ENCODE measurements around the gene IMMP2L. TPM values are rescaled to one million over a fixed set of nuclear protein-coding genes. Genes with fewer than 3 reads are reported as not detected.

The IMMP2L gene
- total and polyA plus RNA-seq, 4 donors, result 7.3 to 21.1 (median 12.4) TPM

DNA sequence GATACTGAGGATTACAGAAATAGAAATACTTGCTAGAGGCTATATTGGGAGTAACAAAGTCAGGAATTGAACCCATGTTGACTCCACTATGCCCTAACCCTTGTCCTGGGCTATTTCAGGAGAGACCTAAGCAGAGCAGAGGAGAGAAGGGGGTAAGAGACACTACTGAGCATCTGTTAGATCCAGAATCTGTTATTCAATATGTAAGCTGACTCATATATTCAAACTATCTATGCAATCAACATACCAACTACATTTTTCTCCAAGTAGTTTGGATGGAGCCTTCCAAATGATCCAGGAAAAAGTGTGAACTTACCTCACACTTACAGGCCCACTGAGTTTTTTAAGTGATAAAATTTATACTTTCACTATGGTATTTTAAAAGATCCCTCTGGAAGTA lies 216.1 kb downstream of the IMMP2L start:
- H3K4me1 ChIP-seq (ENCODE audit: control insufficient read depth in 4 of 4, insufficient read depth in 4 of 4, low read length in 3 of 4), result no peaks in the 10 kb centered on the region
- no peak overlapping the region for H3K9ac ChIP-seq (ENCODE audit: low read depth in 1 of 2, low read length in 2 of 2)
- no peaks in the 10 kb centered on the region for H3K27me3 ChIP-seq (ENCODE audit: control insufficient read depth in 4 of 4, insufficient read depth in 4 of 4, low read length in 3 of 4)
- DNase-seq (ENCODE audit: low spot score), result no peak
- H3K27ac ChIP-seq (ENCODE audit: low read depth in 1 of 2, low read length in 2 of 2), result no peak overlapping the region
- TF ChIP-seq RAD21 (IDR thresholded peaks at IDR 0.05) (no peak), HNF4G (IDR thresholded peaks at IDR 0.05) (no peak), FOXA2 (IDR thresholded peaks at IDR 0.05) (no peak), EGR1 (IDR thresholded peaks at IDR 0.05; ENCODE audit: low read depth in 2 of 2) (no peak)
- peaks cover 1 to 3% (median 2%) of the 10 kb centered on the region in 4 donors for H3K9me3 ChIP-seq (ENCODE audit: control insufficient read depth in 4 of 4, low read length in 3 of 4)
- peaks cover 0 to 1% (median 0%) of the 10 kb centered on the region in 4 donors for H3K36me3 ChIP-seq (ENCODE audit: control insufficient read depth in 4 of 4, insufficient read depth in 3 of 4, low read depth in 1 of 4, low read length in 3 of 4)
- no peak overlapping the region for H3K4me3 ChIP-seq (ENCODE audit: low read depth in 1 of 3, low read length in 3 of 3)

DNA sequence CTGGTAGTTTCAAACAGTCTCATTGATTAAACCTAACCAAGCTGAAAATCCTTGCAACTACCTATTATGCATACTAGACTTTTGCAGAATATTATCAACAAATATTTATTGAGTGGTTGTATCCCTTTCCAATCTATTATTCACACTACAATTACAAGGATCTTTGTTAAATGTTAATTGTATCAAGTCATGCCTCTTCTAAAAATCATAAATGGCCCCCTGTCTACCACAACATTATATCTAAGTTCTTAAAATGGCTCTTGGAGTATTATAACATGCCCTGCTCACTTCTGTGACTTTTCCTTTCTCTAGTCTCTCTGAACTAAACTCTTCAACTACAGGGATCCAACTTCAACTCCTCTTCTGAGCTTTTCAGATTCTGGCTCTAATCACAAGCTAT lies 219.3 kb downstream of the IMMP2L start:
- Histone ChIP-seq H3K4me1 (ENCODE audit: control insufficient read depth in 4 of 4, insufficient read depth in 4 of 4, low read length in 3 of 4) (no peaks in the 10 kb centered on the region), H3K9ac (ENCODE audit: low read depth in 1 of 2, low read length in 2 of 2) (no peak overlapping the region), H3K27me3 (ENCODE audit: control insufficient read depth in 4 of 4, insufficient read depth in 4 of 4, low read length in 3 of 4) (no peaks in the 10 kb centered on the region), H3K9me3 (ENCODE audit: control insufficient read depth in 4 of 4, low read length in 3 of 4) (peaks cover 1 to 3% (median 2%) of the 10 kb centered on the region in 4 donors), H3K36me3 (ENCODE audit: control insufficient read depth in 4 of 4, insufficient read depth in 3 of 4, low read depth in 1 of 4, low read length in 3 of 4) (no peaks in the 10 kb centered on the region), H3K4me3 (ENCODE audit: low read depth in 1 of 3, low read length in 3 of 3) (no peak overlapping the region), H3K27ac (ENCODE audit: low read depth in 1 of 2, low read length in 2 of 2) (no peak overlapping the region)
- DNase-seq (ENCODE audit: low spot score), result no peak
- TF ChIP-seq FOXA1 (IDR thresholded peaks at IDR 0.05) (no peak), HNF4G (IDR thresholded peaks at IDR 0.05) (no peak), SP1 (IDR thresholded peaks at IDR 0.05) (no peak), RXRA (IDR thresholded peaks at IDR 0.05) (no peak), NR2F2 (IDR thresholded peaks at IDR 0.05) (no peak)
- TF ChIP-seq, protein P1, sequence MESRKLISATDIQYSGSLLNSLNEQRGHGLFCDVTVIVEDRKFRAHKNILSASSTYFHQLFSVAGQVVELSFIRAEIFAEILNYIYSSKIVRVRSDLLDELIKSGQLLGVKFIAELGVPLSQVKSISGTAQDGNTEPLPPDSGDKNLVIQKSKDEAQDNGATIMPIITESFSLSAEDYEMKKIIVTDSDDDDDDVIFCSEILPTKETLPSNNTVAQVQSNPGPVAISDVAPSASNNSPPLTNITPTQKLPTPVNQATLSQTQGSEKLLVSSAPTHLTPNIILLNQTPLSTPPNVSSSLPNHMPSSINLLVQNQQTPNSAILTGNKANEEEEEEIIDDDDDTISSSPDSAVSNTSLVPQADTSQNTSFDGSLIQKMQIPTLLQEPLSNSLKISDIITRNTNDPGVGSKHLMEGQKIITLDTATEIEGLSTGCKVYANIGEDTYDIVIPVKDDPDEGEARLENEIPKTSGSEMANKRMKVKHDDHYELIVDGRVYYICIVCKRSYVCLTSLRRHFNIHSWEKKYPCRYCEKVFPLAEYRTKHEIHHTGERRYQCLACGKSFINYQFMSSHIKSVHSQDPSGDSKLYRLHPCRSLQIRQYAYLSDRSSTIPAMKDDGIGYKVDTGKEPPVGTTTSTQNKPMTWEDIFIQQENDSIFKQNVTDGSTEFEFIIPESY (IDR thresholded peaks at IDR 0.05), result no peak
- TF ChIP-seq, protein P2, sequence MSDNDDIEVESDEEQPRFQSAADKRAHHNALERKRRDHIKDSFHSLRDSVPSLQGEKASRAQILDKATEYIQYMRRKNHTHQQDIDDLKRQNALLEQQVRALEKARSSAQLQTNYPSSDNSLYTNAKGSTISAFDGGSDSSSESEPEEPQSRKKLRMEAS (IDR thresholded peaks at IDR 0.05), result no peak

DNA sequence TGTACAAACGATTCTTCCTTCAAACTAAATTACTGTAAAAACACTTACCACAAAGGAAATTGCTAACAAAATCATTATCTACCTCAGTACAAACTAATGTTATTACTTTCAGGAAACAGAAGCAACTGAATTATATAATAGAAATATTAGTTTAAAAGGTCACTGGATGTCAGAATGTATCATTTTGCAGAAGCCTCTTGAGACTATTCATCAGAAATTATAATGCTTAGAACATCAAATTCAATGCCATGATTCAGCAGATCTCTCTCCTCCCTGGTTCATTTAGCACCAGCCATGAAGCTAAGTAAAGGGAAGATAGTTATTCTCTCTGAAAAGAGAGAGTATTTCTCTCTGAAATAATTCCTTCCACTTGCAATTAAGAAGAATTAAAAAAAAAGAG lies 223.3 kb downstream of the IMMP2L start:
- Histone ChIP-seq H3K4me1 (ENCODE audit: control insufficient read depth in 4 of 4, insufficient read depth in 4 of 4, low read length in 3 of 4) (no peaks in the 10 kb centered on the region), H3K4me3 (ENCODE audit: low read depth in 1 of 3, low read length in 3 of 3) (no peak overlapping the region), H3K36me3 (ENCODE audit: control insufficient read depth in 4 of 4, insufficient read depth in 3 of 4, low read depth in 1 of 4, low read length in 3 of 4) (no peaks in the 10 kb centered on the region), H3K27me3 (ENCODE audit: control insufficient read depth in 4 of 4, insufficient read depth in 4 of 4, low read length in 3 of 4) (no peaks in the 10 kb centered on the region), H3K9ac (ENCODE audit: low read depth in 1 of 2, low read length in 2 of 2) (no peak overlapping the region), H3K9me3 (ENCODE audit: control insufficient read depth in 4 of 4, low read length in 3 of 4) (peaks cover 0 to 3% (median 2%) of the 10 kb centered on the region in 4 donors), H3K27ac (ENCODE audit: low read depth in 1 of 2, low read length in 2 of 2) (no peak overlapping the region)
- TF ChIP-seq, protein P3, sequence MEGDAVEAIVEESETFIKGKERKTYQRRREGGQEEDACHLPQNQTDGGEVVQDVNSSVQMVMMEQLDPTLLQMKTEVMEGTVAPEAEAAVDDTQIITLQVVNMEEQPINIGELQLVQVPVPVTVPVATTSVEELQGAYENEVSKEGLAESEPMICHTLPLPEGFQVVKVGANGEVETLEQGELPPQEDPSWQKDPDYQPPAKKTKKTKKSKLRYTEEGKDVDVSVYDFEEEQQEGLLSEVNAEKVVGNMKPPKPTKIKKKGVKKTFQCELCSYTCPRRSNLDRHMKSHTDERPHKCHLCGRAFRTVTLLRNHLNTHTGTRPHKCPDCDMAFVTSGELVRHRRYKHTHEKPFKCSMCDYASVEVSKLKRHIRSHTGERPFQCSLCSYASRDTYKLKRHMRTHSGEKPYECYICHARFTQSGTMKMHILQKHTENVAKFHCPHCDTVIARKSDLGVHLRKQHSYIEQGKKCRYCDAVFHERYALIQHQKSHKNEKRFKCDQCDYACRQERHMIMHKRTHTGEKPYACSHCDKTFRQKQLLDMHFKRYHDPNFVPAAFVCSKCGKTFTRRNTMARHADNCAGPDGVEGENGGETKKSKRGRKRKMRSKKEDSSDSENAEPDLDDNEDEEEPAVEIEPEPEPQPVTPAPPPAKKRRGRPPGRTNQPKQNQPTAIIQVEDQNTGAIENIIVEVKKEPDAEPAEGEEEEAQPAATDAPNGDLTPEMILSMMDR (IDR thresholded peaks at IDR 0.05; ENCODE audit: low read depth, low read length, missing input control), result no peak
- TF ChIP-seq HNF4A (conservative IDR thresholded peaks at IDR 0.05), result no peak
- TF ChIP-seq JUND (IDR thresholded peaks at IDR 0.05), result no peak
- TF ChIP-seq, protein P1 (IDR thresholded peaks at IDR 0.05), result no peak
- TF ChIP-seq HNF4G (IDR thresholded peaks at IDR 0.05), result no peak
- TF ChIP-seq, protein P2 (IDR thresholded peaks at IDR 0.05), result no peak
- no peak for TF ChIP-seq GABPA (IDR thresholded peaks at IDR 0.05 in 1 of 2, conservative IDR thresholded peaks at IDR 0.05 in 1 of 2)
- no peak for TF ChIP-seq FOXA2 (IDR thresholded peaks at IDR 0.05)
- TF ChIP-seq, protein P4, sequence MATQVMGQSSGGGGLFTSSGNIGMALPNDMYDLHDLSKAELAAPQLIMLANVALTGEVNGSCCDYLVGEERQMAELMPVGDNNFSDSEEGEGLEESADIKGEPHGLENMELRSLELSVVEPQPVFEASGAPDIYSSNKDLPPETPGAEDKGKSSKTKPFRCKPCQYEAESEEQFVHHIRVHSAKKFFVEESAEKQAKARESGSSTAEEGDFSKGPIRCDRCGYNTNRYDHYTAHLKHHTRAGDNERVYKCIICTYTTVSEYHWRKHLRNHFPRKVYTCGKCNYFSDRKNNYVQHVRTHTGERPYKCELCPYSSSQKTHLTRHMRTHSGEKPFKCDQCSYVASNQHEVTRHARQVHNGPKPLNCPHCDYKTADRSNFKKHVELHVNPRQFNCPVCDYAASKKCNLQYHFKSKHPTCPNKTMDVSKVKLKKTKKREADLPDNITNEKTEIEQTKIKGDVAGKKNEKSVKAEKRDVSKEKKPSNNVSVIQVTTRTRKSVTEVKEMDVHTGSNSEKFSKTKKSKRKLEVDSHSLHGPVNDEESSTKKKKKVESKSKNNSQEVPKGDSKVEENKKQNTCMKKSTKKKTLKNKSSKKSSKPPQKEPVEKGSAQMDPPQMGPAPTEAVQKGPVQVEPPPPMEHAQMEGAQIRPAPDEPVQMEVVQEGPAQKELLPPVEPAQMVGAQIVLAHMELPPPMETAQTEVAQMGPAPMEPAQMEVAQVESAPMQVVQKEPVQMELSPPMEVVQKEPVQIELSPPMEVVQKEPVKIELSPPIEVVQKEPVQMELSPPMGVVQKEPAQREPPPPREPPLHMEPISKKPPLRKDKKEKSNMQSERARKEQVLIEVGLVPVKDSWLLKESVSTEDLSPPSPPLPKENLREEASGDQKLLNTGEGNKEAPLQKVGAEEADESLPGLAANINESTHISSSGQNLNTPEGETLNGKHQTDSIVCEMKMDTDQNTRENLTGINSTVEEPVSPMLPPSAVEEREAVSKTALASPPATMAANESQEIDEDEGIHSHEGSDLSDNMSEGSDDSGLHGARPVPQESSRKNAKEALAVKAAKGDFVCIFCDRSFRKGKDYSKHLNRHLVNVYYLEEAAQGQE (IDR thresholded peaks at IDR 0.05), result no peak
- TF ChIP-seq RAD21 (IDR thresholded peaks at IDR 0.05), result no peak
- no peak for TF ChIP-seq YY1 (IDR thresholded peaks at IDR 0.05)
- TF ChIP-seq EGR1 (IDR thresholded peaks at IDR 0.05; ENCODE audit: low read depth in 2 of 2), result no peak
- TF ChIP-seq RXRA (IDR thresholded peaks at IDR 0.05), result no peak
- TF ChIP-seq SP1 (IDR thresholded peaks at IDR 0.05), result no peak
- TF ChIP-seq, protein P5, sequence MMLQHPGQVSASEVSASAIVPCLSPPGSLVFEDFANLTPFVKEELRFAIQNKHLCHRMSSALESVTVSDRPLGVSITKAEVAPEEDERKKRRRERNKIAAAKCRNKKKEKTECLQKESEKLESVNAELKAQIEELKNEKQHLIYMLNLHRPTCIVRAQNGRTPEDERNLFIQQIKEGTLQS (IDR thresholded peaks at IDR 0.05), result no peak
- TF ChIP-seq TAF1 (conservative IDR thresholded peaks at IDR 0.05), result no peak
- no peak for TF ChIP-seq NR2F2 (IDR thresholded peaks at IDR 0.05)
- no peak for TF ChIP-seq FOXA1 (IDR thresholded peaks at IDR 0.05)
- no peak for DNase-seq (ENCODE audit: low spot score)
- 67% methylated on average over 1 of the region's 1 CpG for WGBS

Data from liver (tissue), 9 donors.